Measurements from ENCODE around the gene BLVRB.
"Not testable (repeated sequence)": the region's sequence is repeated elsewhere in the genome, so short reads cannot be mapped to it uniquely, and the experiment has no call there.

BLVRB gene

GRCh38 chr19:40410030-40410389, 55.5 kb downstream of the BLVRB start:
- no peak for FAIRE-seq
- no peak for DNase-seq (ENCODE audit: insufficient read length, low spot score)

- FAIRE-seq: not testable (repeated sequence)
Observed at GRCh38 chr19:40408598-40408925, 57.0 kb downstream of the BLVRB start.

GRCh38 chr19:40407714-40408597, 57.6 kb downstream of the BLVRB start:
- FAIRE-seq (no peak), DNase-seq (ENCODE audit: insufficient read length, low spot score) (no peak)

More at GRCh38 chr19:40408598-40408925, 57.0 kb downstream of the BLVRB start:
- DNase-seq (ENCODE audit: insufficient read length, low spot score): not testable (repeated sequence)

- FAIRE-seq (no peak), DNase-seq (ENCODE audit: insufficient read length, low spot score) (peak; percentile 94)
Observed at GRCh38 chr19:40403262-40403984, 62.1 kb downstream of the BLVRB start.

GRCh38 chr19:40400559-40400958, 65.0 kb downstream of the BLVRB start:
- DNase-seq (ENCODE audit: insufficient read length, low spot score) (no peak), FAIRE-seq (no peak)

- FAIRE-seq: no peak
- no peak for DNase-seq (ENCODE audit: insufficient read length, low spot score)
Observed at GRCh38 chr19:40398417-40399131, 67.0 kb downstream of the BLVRB start.
